Loucy (cell line): ENCODE data around the gene ASTN2.

Experiments
- H2AFZ ChIP-seq: fragments of 200-600 bp; sonication (generic); 2 replicates; pipeline ENCODE4 v1.6.0; 2016; ENCODE audit warnings: antibody characterized with exemption, mild to moderate bottlenecking, low read length, moderate library complexity
- H3F3A ChIP-seq: fragments of 200-600 bp; 2 replicates; pipeline ENCODE4 v1.6.0; 2016; ENCODE audit warnings: antibody characterized with exemption, low read depth, mild to moderate bottlenecking
- H3K27me3 ChIP-seq: fragments of 200-600 bp; sonication (generic); 2 replicates; pipeline ENCODE4 v1.6.1; 2014; ENCODE audit warnings: low read length, mild to moderate bottlenecking; ENCODE audit not compliant: insufficient read depth, poor library complexity, severe bottlenecking
- H3K36me3 ChIP-seq: fragments of 200-600 bp; sonication (generic); 2 replicates; pipeline ENCODE4 v1.6.1; 2016; ENCODE audit warnings: low read length; ENCODE audit not compliant: insufficient read depth
- H3K4me1 ChIP-seq: fragments of 200-600 bp; sonication (generic); 2 replicates; pipeline ENCODE4 v1.5.1; 2014; ENCODE audit warnings: low read length, mild to moderate bottlenecking; ENCODE audit not compliant: insufficient read depth, poor library complexity, severe bottlenecking
- H3K4me2 ChIP-seq: fragments of 200-600 bp; sonication (generic); 2 replicates; pipeline ENCODE4 v1.6.0; 2014; ENCODE audit warnings: antibody characterized with exemption, low read length, low read depth, mild to moderate bottlenecking; ENCODE audit not compliant: poor library complexity, severe bottlenecking
- H3K4me3 ChIP-seq: fragments of 200-600 bp; sonication (generic); 2 replicates; pipeline ENCODE4 v1.5.1; 2014; ENCODE audit warnings: low read length, mild to moderate bottlenecking, mixed read lengths; ENCODE audit not compliant: poor library complexity, severe bottlenecking
- H3K79me2 ChIP-seq: fragments of 200-600 bp; sonication (generic); 2 replicates; pipeline ENCODE4 v1.6.1; 2014; ENCODE audit warnings: low read length; ENCODE audit not compliant: insufficient read depth
- H3K9ac ChIP-seq: fragments of 200-600 bp; sonication (generic); 2 replicates; pipeline ENCODE4 v1.6.0; 2014; ENCODE audit warnings: mild to moderate bottlenecking, low read depth, low read length, moderate library complexity; ENCODE audit not compliant: poor library complexity, severe bottlenecking
- H3K9me2 ChIP-seq: fragments of 200-600 bp; sonication (generic); replicated peaks from 2 replicates; pipeline ENCODE4 v1.6.1; 2016; ENCODE audit warnings: low read depth, low read length, mixed read lengths
- H3K9me3 ChIP-seq: fragments of 200-600 bp; sonication (generic); 2 replicates; pipeline ENCODE4 v1.6.1; 2014; ENCODE audit warnings: mild to moderate bottlenecking, antibody characterized with exemption, low read length, low read depth; ENCODE audit not compliant: insufficient read depth
- H4K20me1 ChIP-seq: fragments of 200-600 bp; sonication (generic); 2 replicates; pipeline ENCODE4 v1.6.0; 2014; ENCODE audit warnings: antibody characterized with exemption, low read length, mild to moderate bottlenecking; ENCODE audit not compliant: insufficient read depth, poor library complexity, severe bottlenecking
- CTCF ChIP-seq: fragments of 200-600 bp; sonication (generic); conservative IDR thresholded peaks from 2 replicates; pipeline ENCODE4 v1.5.1; 2014; ENCODE audit warnings: mild to moderate bottlenecking, antibody characterized with exemption, low read length
- EZH2phosphoT487 ChIP-seq: fragments of 200-600 bp; IDR thresholded peaks from 2 replicates; pipeline ENCODE4 v1.6.1; 2018; ENCODE audit warnings: antibody characterized with exemption, mild to moderate bottlenecking, moderate library complexity, borderline replicate concordance

ASTN2 gene

GRCh38 chr9:117302487-117302886, 112.4 kb downstream of the ASTN2 start:
- no peaks in the 10 kb centered on the region for H3K27me3 ChIP-seq
- no peaks in the 10 kb centered on the region for H3F3A ChIP-seq
- H3K9me3 ChIP-seq = peaks cover 2% of the 10 kb centered on the region; the same call in 1 of the 2 replicates
- no peaks in the 10 kb centered on the region for H3K4me1 ChIP-seq
- H3K4me2 ChIP-seq = no peak overlapping the region
- TF ChIP-seq EZH2phosphoT487 = no peak
- no peak for TF ChIP-seq CTCF
- H3K79me2 ChIP-seq = no peaks in the 10 kb centered on the region
- no peaks in the 10 kb centered on the region for H4K20me1 ChIP-seq
- H3K36me3 ChIP-seq = no peaks in the 10 kb centered on the region
- H3K9me2 ChIP-seq = no peaks in the 10 kb centered on the region
- no peak overlapping the region for H2AFZ ChIP-seq
- H3K4me3 ChIP-seq = no peak overlapping the region
- H3K9ac ChIP-seq = no peak overlapping the region

- H3K4me3 ChIP-seq = no peak overlapping the region
- H3K9me3 ChIP-seq = peaks cover 2% of the 10 kb centered on the region; the same call in 1 of the 2 replicates
- no peak for TF ChIP-seq CTCF
These were observed 114.3 kb downstream of the ASTN2 start for GRCh38 chr9:117300371-117301110.

GRCh38 chr9:117296453-117296852, 118.4 kb downstream of the ASTN2 start:
- no peak overlapping the region for H3K9ac ChIP-seq
- no peaks in the 10 kb centered on the region for H3F3A ChIP-seq
- TF ChIP-seq EZH2phosphoT487 (no peak), CTCF (no peak)
- H4K20me1 ChIP-seq = no peaks in the 10 kb centered on the region
- H3K36me3 ChIP-seq = no peaks in the 10 kb centered on the region
- H3K4me1 ChIP-seq = no peaks in the 10 kb centered on the region
- H3K9me3 ChIP-seq = peaks cover 4% of the 10 kb centered on the region; the same call in 1 of the 2 replicates
- H3K27me3 ChIP-seq = no peaks in the 10 kb centered on the region
- H3K4me3 ChIP-seq = no peak overlapping the region
- no peaks in the 10 kb centered on the region for H3K9me2 ChIP-seq
- no peak overlapping the region for H2AFZ ChIP-seq
- no peaks in the 10 kb centered on the region for H3K79me2 ChIP-seq
- H3K4me2 ChIP-seq = no peak overlapping the region

More at GRCh38 chr9:117300371-117301110, 114.3 kb downstream of the ASTN2 start:
- H4K20me1 ChIP-seq = no peaks in the 10 kb centered on the region
- H3K9me2 ChIP-seq = no peaks in the 10 kb centered on the region
- H2AFZ ChIP-seq = no peak overlapping the region
- no peak overlapping the region for H3K9ac ChIP-seq
- no peak overlapping the region for H3K4me2 ChIP-seq
- no peaks in the 10 kb centered on the region for H3K27me3 ChIP-seq
- H3K79me2 ChIP-seq = no peaks in the 10 kb centered on the region
- no peaks in the 10 kb centered on the region for H3K4me1 ChIP-seq
- H3F3A ChIP-seq = no peaks in the 10 kb centered on the region
- no peaks in the 10 kb centered on the region for H3K36me3 ChIP-seq
